Natural killer cell (primary cell): ENCODE data around the gene ATP2C2. TPM values are rescaled to one million over a fixed set of nuclear protein-coding genes. Genes with fewer than 3 reads are reported as not detected.

Experiments
- ATAC-seq, 3 donors: fragments of 150-1000 bp in 2 of 3; fragments of 200-7000 bp in 1 of 3; cut with Tn5 transposase; 1 replicate in 1 of 3; 2 replicates in 2 of 3; pipeline ENCODE4 v1.10.0; 2021; ENCODE audit warnings: mild to moderate bottlenecking in 2 of 3, moderate library complexity in 2 of 3
- DNase-seq, 2 donors: peaks; one replicate each; pipeline versions ENCODE4 v3.0.0 to v3.0.0-alpha.2; 2013 to 2021; ENCODE audit warnings: mixed read lengths in 1 of 2
- H3K27ac ChIP-seq: one replicate; pipeline ENCODE4 v1.5.1; 2013; ENCODE audit warnings: mild to moderate bottlenecking, low read length
- H3K27me3 ChIP-seq: one replicate; pipeline ENCODE4 v1.6.1; 2013; ENCODE audit warnings: low read length; ENCODE audit not compliant: control insufficient read depth, insufficient read depth
- H3K36me3 ChIP-seq: one replicate; pipeline ENCODE4 v1.6.1; 2013; ENCODE audit warnings: low read length; ENCODE audit not compliant: control insufficient read depth, insufficient read depth
- H3K4me1 ChIP-seq: one replicate; pipeline ENCODE4 v1.6.1; 2013; ENCODE audit warnings: low read length; ENCODE audit not compliant: control insufficient read depth, insufficient read depth
- H3K4me3 ChIP-seq: one replicate; pipeline ENCODE4 v1.5.1; 2013; ENCODE audit warnings: low read length
- H3K9me3 ChIP-seq: one replicate; pipeline ENCODE4 v1.6.1; 2013; ENCODE audit warnings: low read length; ENCODE audit not compliant: control insufficient read depth, insufficient read depth
- H3K27ac Mint-ChIP-seq, 2 donors: one replicate each; pipeline ENCODE4 v1.8.0; 2022; ENCODE audit warnings: mild to moderate bottlenecking in 2 of 2, mixed read lengths in 2 of 2, moderate library complexity in 1 of 2
- H3K27me3 Mint-ChIP-seq, 2 donors: one replicate each; pipeline ENCODE4 v1.8.0; 2022; ENCODE audit warnings: low read depth in 2 of 2, mixed read lengths in 2 of 2
- H3K36me3 Mint-ChIP-seq: one replicate; pipeline ENCODE4 v1.8.0; 2022; ENCODE audit warnings: mixed read lengths
- H3K4me1 Mint-ChIP-seq, 2 donors: one replicate each; pipeline ENCODE4 v1.8.0; 2022; ENCODE audit warnings: mixed read lengths in 2 of 2
- H3K4me3 Mint-ChIP-seq: one replicate; pipeline ENCODE4 v1.8.0; 2022; ENCODE audit warnings: mild to moderate bottlenecking, moderate library complexity, mixed read lengths
- H3K9me3 Mint-ChIP-seq, 2 donors: one replicate each; pipeline ENCODE4 v1.8.0; 2022; ENCODE audit warnings: mixed read lengths in 2 of 2
- CTCF ChIP-seq: fragments of 200-600 bp; IDR thresholded peaks from one replicate; pipeline ENCODE4 v1.8.0; 2022; ENCODE audit warnings: antibody characterized with exemption
- WGBS: methylation state at CpG from one replicate; pipeline ENCODE4 v1.1.7; 2013; ENCODE audit warnings: missing lambda C conversion rate; ENCODE audit not compliant: insufficient coverage; 5-methylcytosine and 5-hydroxymethylcytosine counted together
- intact Hi-C: fragments of 100-400 bp; cut with micrococcal nuclease; formaldehyde crosslinking; loops from one replicate; pipeline ENCODE4 v1.14.2; 2022
- total RNA-seq, 4 donors: library from RNA; stranded (reverse); fragments of 120-200 nt in 1 of 4; gene quantifications; one replicate each; pipeline versions ENCODE4 v1.2.3 to v1.2.4, GENCODE V29; 2013 to 2022

Gene ATP2C2
- total RNA-seq, 3 donors from 2014 or later (not counting 1 experiment from before 2014, with no cell fraction given): not detected

- TF ChIP-seq CTCF: no peak
- Mint-ChIP-seq H3K36me3 (no peaks in the 10 kb centered on the region), H3K9me3 (no peaks in the 10 kb centered on the region), H3K27ac (no peak overlapping the region), H3K27me3 (peaks cover 0 to 4% of the 10 kb centered on the region in 2 donors), H3K4me3 (no peak overlapping the region), H3K4me1 (no peaks in the 10 kb centered on the region)
- Histone ChIP-seq H3K9me3 (no peaks in the 10 kb centered on the region), H3K27me3 (no peaks in the 10 kb centered on the region), H3K36me3 (no peaks in the 10 kb centered on the region), H3K4me3 (no peak overlapping the region), H3K27ac (no peak overlapping the region), H3K4me1 (no peaks in the 10 kb centered on the region)
- WGBS: 78% methylated on average over 2 of the region's 3 CpGs
- ATAC-seq (no peak), DNase-seq (no peak)
- intact Hi-C loops: no loop called here
Measured at GRCh38 chr16:84386047-84386446, 17.7 kb downstream of the ATP2C2 start.

- Mint-ChIP-seq H3K9me3 (no peaks in the 10 kb centered on the region), H3K4me3 (no peak overlapping the region), H3K27me3 (no peaks in the 10 kb centered on the region), H3K27ac (no peak overlapping the region), H3K4me1 (no peaks in the 10 kb centered on the region), H3K36me3 (no peaks in the 10 kb centered on the region)
- Histone ChIP-seq H3K27me3 (no peaks in the 10 kb centered on the region), H3K4me1 (no peaks in the 10 kb centered on the region), H3K4me3 (no peak overlapping the region), H3K9me3 (no peaks in the 10 kb centered on the region), H3K36me3 (no peaks in the 10 kb centered on the region), H3K27ac (no peak overlapping the region)
- ATAC-seq: no peak
- 91% methylated on average over 11 of the region's 11 CpGs for WGBS
- TF ChIP-seq CTCF: no peak
- intact Hi-C loops: no loop called here
- no peak for DNase-seq
Measured at GRCh38 chr16:84387021-84387420, 18.7 kb downstream of the ATP2C2 start.

GRCh38 chr16:84390131-84390785 is 21.9 kb downstream of the ATP2C2 start:
- ATAC-seq (no peak), DNase-seq (no peak)
- no peak for TF ChIP-seq CTCF
- Histone ChIP-seq H3K36me3 (no peaks in the 10 kb centered on the region), H3K4me1 (no peaks in the 10 kb centered on the region), H3K4me3 (no peak overlapping the region), H3K27me3 (no peaks in the 10 kb centered on the region), H3K9me3 (no peaks in the 10 kb centered on the region), H3K27ac (no peak overlapping the region)
- WGBS: 88% methylated on average over 30 of the region's 30 CpGs
- Mint-ChIP-seq H3K27me3 (peaks cover 0 to 10% of the 10 kb centered on the region in 2 donors), H3K9me3 (no peaks in the 10 kb centered on the region), H3K27ac (no peak overlapping the region), H3K36me3 (no peaks in the 10 kb centered on the region), H3K4me1 (no peaks in the 10 kb centered on the region), H3K4me3 (no peak overlapping the region)
- intact Hi-C loops: no loop called here
